SJSA1 (cell line): ENCODE data around the gene TRERF1. TPM values are rescaled to one million over a fixed set of nuclear protein-coding genes. Genes with fewer than 3 reads are reported as not detected.

Experiments
- DNase-seq, 2 experiments: peaks; one replicate each; pipeline ENCODE4 v3.0.0-alpha.2; 2015 to 2020; ENCODE audit warnings: low spot score in 2 of 2, low read depth in 1 of 2
- H3K27ac ChIP-seq: fragments of 250-450 bp; sonication (Bioruptor Pico); 2 replicates; pipeline ENCODE4 v1.5.1; 2020; ENCODE audit warnings: mild to moderate bottlenecking, moderate library complexity
- H3K27me3 ChIP-seq: fragments of 250-450 bp; sonication (Bioruptor Pico); replicated peaks from 2 replicates; pipeline ENCODE4 v1.5.1; 2020; ENCODE audit warnings: mild to moderate bottlenecking, moderate library complexity
- H3K36me3 ChIP-seq: fragments of 250-450 bp; sonication (Bioruptor Pico); 2 replicates; pipeline ENCODE4 v1.5.1; 2020; ENCODE audit warnings: mild to moderate bottlenecking
- H3K4me1 ChIP-seq: fragments of 250-450 bp; sonication (Bioruptor Pico); replicated peaks from 2 replicates; pipeline ENCODE4 v1.6.1; 2021; ENCODE audit warnings: mild to moderate bottlenecking
- H3K4me3 ChIP-seq: fragments of 250-450 bp; sonication (Bioruptor Pico); 2 replicates; pipeline ENCODE4 v1.5.1; 2020; ENCODE audit warnings: mild to moderate bottlenecking
- H3K9me3 ChIP-seq: fragments of 250-450 bp; sonication (Bioruptor Pico); replicated peaks from 2 replicates; pipeline ENCODE4 v1.5.1; 2020; ENCODE audit warnings: mild to moderate bottlenecking
- total RNA-seq: library from RNA; depleted of rRNA; stranded (reverse); fragments of >200 nt; shearing (Covaris generic); gene quantifications from 2 replicates; pipeline ENCODE4 v1.2.3, GENCODE V29; 2014

TRERF1 gene
- total RNA-seq, 1 experiment from 2014 or later, result 3.6 TPM

DNA sequence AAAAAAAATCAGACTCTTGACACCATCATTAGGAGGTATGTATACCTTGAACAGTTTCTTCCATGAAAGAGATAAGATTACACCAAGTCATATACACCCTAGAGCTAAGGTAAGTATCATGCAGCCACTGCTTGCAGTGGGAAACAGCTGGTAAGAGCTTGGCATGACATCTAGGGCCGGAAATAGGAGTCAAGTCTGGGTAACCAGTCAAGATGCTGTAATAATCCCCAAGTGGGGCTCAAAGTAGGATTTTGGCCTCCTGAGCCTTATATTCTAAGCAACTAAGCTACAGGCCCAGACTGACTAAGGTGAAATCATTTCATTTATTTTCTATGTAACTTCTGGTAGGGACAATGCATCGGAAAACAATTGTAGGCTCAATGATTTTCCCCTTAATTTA, 23.9 kb downstream of the TRERF1 start:
- Histone ChIP-seq H3K36me3 (no peaks in the 10 kb centered on the region), H3K4me1 (0 out of 2 replicates have a peak, but pooled peaks cover 6% of the 10 kb centered on the region), H3K4me3 (no peak overlapping the region), H3K27me3 (no peaks in the 10 kb centered on the region), H3K9me3 (no peaks in the 10 kb centered on the region), H3K27ac (no peak overlapping the region)
- no peak for DNase-seq

DNA sequence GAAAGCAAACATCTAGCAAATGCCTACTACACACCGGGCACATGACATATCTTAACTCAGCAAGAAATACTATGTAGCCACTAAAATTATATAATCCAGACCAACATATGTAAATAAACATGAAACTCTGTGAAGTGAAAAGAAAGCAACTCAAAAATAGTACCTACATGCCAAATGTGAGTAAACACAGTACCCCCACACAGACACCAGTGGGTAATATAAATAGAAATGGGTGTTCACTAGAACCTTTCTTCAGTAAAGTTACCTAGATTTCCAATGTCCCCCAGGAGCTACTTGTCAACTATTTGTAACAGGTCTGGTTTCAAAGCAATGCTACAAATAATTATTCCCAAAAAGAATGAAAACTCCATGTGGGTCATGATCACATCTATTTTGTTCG, 25.5 kb downstream of the TRERF1 start:
- no peaks in the 10 kb centered on the region for H3K9me3 ChIP-seq
- no peak for DNase-seq
- 0 out of 2 replicates have a peak, but pooled peaks cover 6% of the 10 kb centered on the region for H3K4me1 ChIP-seq

DNA sequence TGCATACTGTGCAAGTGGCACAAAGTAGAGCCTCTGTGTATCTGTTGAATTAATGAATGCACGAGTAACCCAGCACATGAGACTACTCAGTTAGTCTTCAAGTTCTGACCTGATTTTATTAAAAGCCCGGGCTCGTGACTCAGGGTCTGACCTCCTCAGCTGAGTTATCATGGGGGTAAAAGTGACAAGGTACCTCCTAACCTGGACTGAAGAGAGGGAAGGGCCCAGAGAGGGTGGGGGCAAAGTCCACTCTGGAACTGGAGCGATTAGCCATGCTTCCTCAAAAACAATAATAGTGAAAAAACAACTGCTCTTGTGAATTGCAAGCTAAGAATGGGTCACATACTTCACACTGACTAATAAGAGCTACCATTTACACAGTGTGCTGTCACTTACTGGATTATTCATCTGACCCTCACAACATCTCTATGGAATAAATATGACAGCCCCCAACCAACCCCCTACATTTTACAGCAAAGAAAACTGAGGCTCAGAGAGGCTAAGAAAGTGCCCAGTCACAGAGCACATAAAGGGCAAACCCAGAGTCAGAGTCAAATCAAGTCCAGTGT, 26.7 kb downstream of the TRERF1 start:
- Histone ChIP-seq H3K27me3 (no peaks in the 10 kb centered on the region), H3K4me1 (0 out of 2 replicates have a peak, but pooled peaks cover 6% of the 10 kb centered on the region), H3K27ac (no peak overlapping the region), H3K4me3 (no peak overlapping the region), H3K36me3 (no peaks in the 10 kb centered on the region), H3K9me3 (no peaks in the 10 kb centered on the region)
- DNase-seq, result no peak

More for the DNA sequence above, 25.5 kb downstream of the TRERF1 start:
- no peak overlapping the region for H3K27ac ChIP-seq
- no peak overlapping the region for H3K4me3 ChIP-seq
- H3K36me3 ChIP-seq, result no peaks in the 10 kb centered on the region
- H3K27me3 ChIP-seq, result no peaks in the 10 kb centered on the region

DNA sequence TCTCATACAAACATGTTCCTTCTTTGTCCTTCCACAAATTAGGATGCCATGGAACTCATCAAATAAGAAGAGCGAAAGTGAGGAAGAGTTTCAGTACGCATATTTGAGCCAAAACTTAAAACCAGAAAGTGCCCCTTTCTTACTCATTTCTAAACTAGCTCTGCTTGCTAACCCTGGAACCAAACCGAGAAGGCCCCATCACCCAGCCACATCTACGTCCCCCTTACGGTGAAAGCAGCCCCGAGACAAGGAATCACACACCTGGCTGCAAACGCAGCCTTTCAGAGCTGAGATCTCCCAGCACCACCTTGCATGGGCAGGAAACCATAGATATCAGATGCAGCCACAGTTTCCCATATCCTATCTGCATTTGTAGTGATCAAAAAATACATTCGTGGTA, 28.5 kb downstream of the TRERF1 start:
- Histone ChIP-seq H3K4me3 (no peak overlapping the region), H3K27me3 (no peaks in the 10 kb centered on the region), H3K9me3 (no peaks in the 10 kb centered on the region), H3K36me3 (no peaks in the 10 kb centered on the region), H3K27ac (no peak overlapping the region), H3K4me1 (no peaks in the 10 kb centered on the region)
- DNase-seq, result no peak

DNA sequence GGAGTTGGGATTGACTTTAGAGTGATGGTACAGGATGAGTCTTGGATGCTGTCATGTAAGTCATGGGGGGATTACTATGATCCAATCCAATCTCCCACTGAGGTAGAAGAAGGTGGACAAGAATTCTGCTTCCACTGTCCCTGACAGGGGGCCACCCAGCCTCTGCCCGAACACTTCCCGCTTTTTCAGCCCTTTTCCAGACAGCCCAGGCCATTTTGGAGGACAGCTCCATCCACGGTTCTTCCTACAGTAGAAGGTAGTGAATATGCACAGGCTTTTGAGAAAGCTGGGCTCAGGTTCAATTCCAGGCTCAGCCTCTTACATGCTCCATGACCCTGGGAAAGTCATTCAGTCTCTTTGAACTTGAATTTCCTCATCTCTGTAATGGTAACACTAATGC, 31.0 kb downstream of the TRERF1 start:
- H3K9me3 ChIP-seq, result no peaks in the 10 kb centered on the region
- no peak overlapping the region for H3K27ac ChIP-seq
- H3K36me3 ChIP-seq, result no peaks in the 10 kb centered on the region
- no peak overlapping the region for H3K4me3 ChIP-seq
- no peak for DNase-seq
- no peaks in the 10 kb centered on the region for H3K27me3 ChIP-seq
- 0 out of 2 replicates have a peak, but pooled peaks cover 4% of the 10 kb centered on the region for H3K4me1 ChIP-seq

DNA sequence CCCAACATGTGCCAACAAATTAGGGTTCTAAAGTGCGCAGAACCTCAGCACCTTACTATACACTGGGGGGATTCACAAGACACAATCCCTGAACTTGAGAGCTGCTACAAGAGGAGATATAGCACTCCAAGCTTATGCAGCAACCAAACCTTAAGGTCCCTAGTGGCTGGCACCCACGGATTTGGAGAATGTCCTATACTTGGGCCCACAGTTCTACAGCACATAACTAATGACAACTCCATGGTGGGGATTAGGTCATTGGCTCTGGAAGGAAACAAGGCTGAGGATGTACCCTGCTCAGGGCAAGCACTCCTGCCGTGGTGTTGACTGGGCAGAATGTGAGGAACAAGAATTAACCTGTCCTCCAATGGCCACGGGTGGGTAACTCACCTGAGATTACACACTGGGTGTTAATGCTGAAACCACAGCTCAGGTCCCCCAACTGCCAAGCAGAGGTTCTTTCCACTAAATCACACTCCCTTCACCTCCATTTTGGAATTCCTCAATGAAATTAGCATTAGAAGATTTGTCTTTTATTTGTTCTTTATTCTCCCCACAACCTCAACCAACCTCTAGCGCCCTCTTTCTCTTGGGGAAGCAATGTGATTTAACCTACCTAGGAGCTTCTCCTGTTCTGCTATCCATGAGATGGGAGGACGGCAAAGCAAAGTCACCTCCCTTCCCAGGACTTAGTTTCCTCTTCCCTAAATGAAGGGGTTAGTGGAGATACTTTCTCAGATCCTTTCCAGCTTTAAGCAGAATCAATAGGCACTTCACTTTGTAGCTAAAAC, 32.0 kb downstream of the TRERF1 start:
- no peaks in the 10 kb centered on the region for H3K9me3 ChIP-seq
- no peak overlapping the region for H3K27ac ChIP-seq
- no peak for DNase-seq
- 0 out of 2 replicates have a peak, but pooled peaks cover 4% of the 10 kb centered on the region for H3K4me1 ChIP-seq
- no peaks in the 10 kb centered on the region for H3K27me3 ChIP-seq
- H3K4me3 ChIP-seq, result no peak overlapping the region
- H3K36me3 ChIP-seq, result no peaks in the 10 kb centered on the region

DNA sequence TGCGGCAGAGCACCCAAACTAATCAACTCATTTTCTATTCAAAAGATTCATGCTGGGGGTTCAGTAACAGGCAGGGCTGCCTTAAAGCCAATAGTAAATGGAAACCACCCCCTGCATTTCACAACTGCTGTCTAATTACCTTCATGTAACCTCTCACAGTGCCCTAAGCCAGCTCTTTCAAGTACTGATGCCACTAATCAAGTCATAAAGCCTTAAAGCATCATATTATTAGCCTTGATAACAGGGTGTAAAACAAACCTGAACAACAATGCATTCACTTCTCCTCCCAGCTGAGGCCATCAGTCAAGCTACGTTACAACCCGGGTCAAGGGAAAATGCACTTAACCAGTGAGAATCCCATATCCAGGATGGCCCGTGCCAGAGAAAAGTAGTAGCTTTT, 33.0 kb downstream of the TRERF1 start:
- H3K4me3 ChIP-seq, result no peak overlapping the region
- H3K27me3 ChIP-seq, result no peaks in the 10 kb centered on the region
- H3K9me3 ChIP-seq, result no peaks in the 10 kb centered on the region
- DNase-seq, result no peak
- H3K4me1 ChIP-seq, result 0 out of 2 replicates have a peak, but pooled peaks cover 4% of the 10 kb centered on the region
- H3K27ac ChIP-seq, result no peak overlapping the region
- no peaks in the 10 kb centered on the region for H3K36me3 ChIP-seq

DNA sequence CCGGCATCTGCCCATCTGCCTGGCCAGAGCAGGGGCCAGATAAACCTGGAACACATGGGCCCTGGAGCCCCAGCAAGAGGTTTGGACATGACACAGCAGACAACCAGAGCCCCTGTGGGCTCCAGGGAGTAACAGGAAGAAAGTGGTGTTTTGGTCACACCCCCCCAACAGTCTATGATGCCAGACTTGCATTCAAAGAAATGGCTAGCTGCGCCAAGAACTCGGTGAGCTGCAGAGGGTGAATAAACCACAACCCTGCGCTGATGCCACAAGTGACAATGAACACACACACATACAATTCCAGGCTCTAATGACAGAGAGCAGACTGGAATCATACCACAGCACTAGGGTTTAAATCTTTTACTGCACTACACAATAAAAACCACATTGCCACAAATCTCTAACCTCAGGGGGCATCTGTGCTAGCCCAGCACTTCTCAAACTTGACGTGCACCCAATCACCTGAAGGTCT, 34.0 kb downstream of the TRERF1 start:
- Histone ChIP-seq H3K4me1 (0 out of 2 replicates have a peak, but pooled peaks cover 4% of the 10 kb centered on the region), H3K27me3 (no peaks in the 10 kb centered on the region), H3K4me3 (no peak overlapping the region), H3K9me3 (no peaks in the 10 kb centered on the region), H3K36me3 (no peaks in the 10 kb centered on the region), H3K27ac (no peak overlapping the region)
- DNase-seq, result peak in 1 of 2 experiments; percentile 21

DNA sequence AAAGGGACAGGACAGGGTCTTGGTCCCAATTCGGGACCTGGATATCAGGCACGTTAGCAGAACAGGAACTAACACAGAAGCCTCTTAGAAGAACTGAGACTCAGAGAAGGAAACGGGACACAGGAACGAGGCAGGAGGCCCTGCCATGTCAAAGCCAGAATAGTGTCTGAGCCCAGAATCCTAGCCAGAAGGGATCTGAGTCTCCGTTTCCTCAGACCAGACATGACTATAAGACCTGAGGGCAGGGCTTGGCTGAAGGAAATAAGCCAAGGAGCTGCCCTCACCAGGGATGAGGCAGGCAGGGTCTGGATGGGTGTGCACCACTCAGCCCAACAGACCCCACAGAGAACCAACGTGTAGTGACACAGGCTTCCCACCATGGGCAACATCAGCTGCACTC, 40.3 kb downstream of the TRERF1 start:
- Histone ChIP-seq H3K27ac (no peak overlapping the region), H3K27me3 (no peaks in the 10 kb centered on the region), H3K4me3 (no peak overlapping the region), H3K4me1 (peaks cover 10% of the 10 kb centered on the region), H3K36me3 (no peaks in the 10 kb centered on the region), H3K9me3 (no peaks in the 10 kb centered on the region)
- DNase-seq, result no peak

DNA sequence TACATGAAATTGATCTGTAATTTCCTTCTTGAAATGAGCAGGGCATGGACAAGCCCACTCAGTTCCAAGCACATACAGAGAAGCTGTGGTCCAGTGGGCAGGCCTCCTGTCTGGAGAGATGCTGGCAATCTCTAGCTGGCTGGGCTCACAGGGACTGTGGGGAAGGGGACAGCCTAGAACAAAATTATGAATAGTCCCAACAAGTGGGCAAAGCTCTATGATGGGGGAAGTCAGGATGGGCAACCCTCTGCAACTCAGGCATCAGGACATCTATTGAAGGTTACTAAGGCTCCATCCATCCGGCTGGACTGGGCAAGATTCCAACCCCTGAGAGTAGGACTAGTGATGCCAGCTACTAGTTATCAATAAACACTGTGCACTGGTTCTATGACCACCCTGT, 40.9 kb downstream of the TRERF1 start:
- H3K4me3 ChIP-seq, result no peak overlapping the region
- H3K9me3 ChIP-seq, result no peaks in the 10 kb centered on the region
- no peak for DNase-seq
- no peaks in the 10 kb centered on the region for H3K27me3 ChIP-seq
- no peaks in the 10 kb centered on the region for H3K36me3 ChIP-seq
- peaks cover 16% of the 10 kb centered on the region for H3K4me1 ChIP-seq
- H3K27ac ChIP-seq, result no peak overlapping the region

DNA sequence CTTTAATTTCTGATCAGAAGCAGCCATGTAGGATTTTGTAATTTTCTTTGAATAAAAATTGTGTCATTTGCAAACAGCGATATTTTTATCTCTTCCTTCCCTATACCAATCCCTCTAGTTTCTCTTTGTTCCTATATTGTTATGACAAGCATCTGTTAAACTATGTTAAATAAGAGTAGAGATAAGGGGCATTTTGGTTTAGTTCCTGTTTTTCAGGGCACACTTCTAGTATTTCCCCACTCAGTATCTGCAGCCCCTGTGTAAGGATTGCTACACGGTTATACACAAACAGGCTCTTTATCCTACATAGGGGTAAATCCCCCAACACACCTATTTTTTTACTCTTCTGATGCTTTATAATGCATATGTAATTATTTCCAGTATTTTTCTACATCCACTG, 42.1 kb downstream of the TRERF1 start:
- no peaks in the 10 kb centered on the region for H3K27me3 ChIP-seq
- 0 out of 2 replicates have a peak, but pooled peaks cover 3% of the 10 kb centered on the region for H3K9me3 ChIP-seq
- DNase-seq, result no peak
- H3K36me3 ChIP-seq, result no peaks in the 10 kb centered on the region
- no peak overlapping the region for H3K4me3 ChIP-seq
- H3K4me1 ChIP-seq, result peaks cover 25% of the 10 kb centered on the region
- no peak overlapping the region for H3K27ac ChIP-seq

DNA sequence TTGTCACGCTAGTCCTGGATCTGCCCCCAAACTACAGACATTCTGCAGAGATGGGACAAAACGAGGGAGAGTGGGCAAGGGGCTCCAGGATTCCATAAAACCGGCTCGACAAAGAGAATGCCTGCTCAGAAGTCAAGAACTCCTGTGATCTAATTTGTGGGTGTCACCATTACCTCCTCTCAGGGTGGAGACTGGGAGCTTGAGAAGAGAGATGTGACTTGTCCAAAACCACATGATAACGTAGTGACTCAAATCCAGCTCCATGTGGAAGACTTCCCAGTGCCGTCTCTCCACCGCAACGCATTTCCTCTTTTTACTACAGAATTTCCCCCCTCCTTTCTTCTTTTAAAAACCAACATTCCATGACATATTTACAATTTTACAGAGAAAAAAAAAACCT, 44.3 kb downstream of the TRERF1 start:
- no peaks in the 10 kb centered on the region for H3K27me3 ChIP-seq
- peaks cover 40% of the 10 kb centered on the region for H3K4me1 ChIP-seq
- DNase-seq, result peak; percentile 52 to 55
- H3K36me3 ChIP-seq, result no peaks in the 10 kb centered on the region
- peak overlapping the region; percentile 64 for H3K27ac ChIP-seq
- 0 out of 2 replicates have a peak, but pooled peaks cover 3% of the 10 kb centered on the region for H3K9me3 ChIP-seq
- no peak overlapping the region for H3K4me3 ChIP-seq

DNA sequence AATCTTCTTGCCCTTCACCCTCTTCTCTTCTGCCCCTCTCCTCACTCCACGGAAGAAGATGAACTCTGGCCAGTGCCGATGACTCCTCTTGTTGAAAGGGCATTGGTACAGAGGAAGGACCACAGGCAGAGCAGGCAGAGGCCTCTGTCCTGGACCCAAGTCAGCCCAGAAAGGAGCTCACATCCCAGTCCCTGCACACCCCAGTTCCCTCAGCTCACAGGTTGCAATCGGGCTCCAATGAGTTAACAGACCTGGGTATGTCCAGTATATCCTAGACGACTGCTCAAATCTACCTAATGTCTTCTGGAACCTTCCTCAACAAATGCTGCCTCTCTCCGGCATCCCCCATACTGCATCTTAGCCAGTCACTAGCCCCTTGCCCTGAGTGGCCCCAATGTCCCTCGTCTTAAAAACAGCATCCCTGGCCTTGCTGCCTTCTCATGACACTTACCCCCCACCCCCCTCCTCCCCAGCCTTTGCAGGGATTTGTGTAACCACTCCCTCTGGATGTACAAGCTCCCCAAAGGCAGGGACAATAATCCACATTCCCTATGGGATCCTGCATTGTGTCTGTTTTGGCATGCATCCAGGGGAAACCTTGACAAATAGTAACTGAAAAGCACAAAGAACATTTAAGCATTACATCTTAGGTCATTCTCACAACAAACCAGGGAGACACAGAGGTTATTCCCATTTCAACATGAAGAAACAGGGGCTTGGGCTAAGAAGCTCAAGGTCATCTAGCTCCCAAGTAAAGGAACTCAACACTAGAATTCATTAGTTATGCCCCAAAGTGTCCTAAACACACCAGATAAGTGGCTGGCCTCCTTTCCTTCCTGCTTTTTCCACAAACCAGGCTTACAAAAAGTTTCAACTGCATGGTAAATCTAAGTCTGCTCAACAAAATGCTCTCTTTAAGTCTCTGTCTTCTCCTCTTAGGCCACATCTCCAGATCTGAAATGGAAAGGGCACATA, 45.1 kb downstream of the TRERF1 start:
- no peaks in the 10 kb centered on the region for H3K27me3 ChIP-seq
- no peaks in the 10 kb centered on the region for H3K36me3 ChIP-seq
- H3K4me3 ChIP-seq, result no peak overlapping the region
- H3K9me3 ChIP-seq, result 0 out of 2 replicates have a peak, but pooled peaks cover 3% of the 10 kb centered on the region
- peak; percentile 57 to 68 for DNase-seq
- peak overlapping the region; percentile 64 for H3K27ac ChIP-seq
- peaks cover 46% of the 10 kb centered on the region for H3K4me1 ChIP-seq
